MM.1S (cell line): ENCODE results near the gene MKNK1.

Source experiments
- EZH2 ChIP-seq: fragments of 300-600 bp; sonication (generic); optimal IDR thresholded peaks from 2 replicates; pipeline ENCODE3; 2017; ENCODE audit warnings: low read depth, mild to moderate bottlenecking, antibody characterized with exemption, low read length, mixed read lengths
- EZH2phosphoT487 ChIP-seq: fragments of 300-600 bp; sonication (generic); IDR thresholded peaks from 2 replicates; pipeline ENCODE4 v1.6.1; 2018; ENCODE audit warnings: antibody characterized with exemption, low read length
- TF ChIP-seq, protein P1 (sequence below): fragments of 300-600 bp; sonication (generic); IDR thresholded peaks from 2 replicates; pipeline ENCODE4 v1.5.1; 2016; ENCODE audit warnings: antibody characterized with exemption, low read length, mixed read lengths

DNA sequence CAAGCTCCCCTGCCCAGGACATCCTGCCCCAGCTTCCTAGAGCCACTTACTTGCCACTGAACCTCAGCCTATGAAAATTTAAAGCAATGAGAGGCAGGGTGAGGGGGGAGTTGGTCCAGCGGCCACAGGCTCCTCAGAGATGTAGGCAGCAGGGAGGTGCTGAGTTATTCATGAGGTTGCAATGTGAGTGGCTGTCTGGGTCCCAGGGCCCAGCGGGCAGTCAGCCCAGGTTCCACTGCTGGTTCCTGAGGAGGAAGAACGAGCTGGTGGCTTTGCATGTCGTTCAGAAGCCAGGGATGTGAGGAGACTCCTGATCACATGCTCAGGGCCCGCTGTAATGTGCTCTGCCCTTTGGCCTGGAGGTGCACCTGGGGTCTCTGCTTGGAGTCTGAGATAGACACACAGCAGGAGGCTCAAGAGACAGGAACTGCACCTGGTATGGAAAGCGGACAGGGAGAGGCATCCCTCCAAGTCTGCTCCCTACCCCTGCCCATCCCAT is 52.4 kb downstream of the MKNK1 start, which contains the start of gene KNCN:
- TF ChIP-seq, protein P1, sequence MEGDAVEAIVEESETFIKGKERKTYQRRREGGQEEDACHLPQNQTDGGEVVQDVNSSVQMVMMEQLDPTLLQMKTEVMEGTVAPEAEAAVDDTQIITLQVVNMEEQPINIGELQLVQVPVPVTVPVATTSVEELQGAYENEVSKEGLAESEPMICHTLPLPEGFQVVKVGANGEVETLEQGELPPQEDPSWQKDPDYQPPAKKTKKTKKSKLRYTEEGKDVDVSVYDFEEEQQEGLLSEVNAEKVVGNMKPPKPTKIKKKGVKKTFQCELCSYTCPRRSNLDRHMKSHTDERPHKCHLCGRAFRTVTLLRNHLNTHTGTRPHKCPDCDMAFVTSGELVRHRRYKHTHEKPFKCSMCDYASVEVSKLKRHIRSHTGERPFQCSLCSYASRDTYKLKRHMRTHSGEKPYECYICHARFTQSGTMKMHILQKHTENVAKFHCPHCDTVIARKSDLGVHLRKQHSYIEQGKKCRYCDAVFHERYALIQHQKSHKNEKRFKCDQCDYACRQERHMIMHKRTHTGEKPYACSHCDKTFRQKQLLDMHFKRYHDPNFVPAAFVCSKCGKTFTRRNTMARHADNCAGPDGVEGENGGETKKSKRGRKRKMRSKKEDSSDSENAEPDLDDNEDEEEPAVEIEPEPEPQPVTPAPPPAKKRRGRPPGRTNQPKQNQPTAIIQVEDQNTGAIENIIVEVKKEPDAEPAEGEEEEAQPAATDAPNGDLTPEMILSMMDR, result no peak
- TF ChIP-seq EZH2phosphoT487 (no peak), EZH2 (no peak)
